GM12878 (cell line): ENCODE measurements around the gene GSTM4. TPM values are rescaled to one million over a fixed set of nuclear protein-coding genes. Genes with fewer than 3 reads are reported as not detected.

Source experiments
- ATAC-seq: fragments of 200-7000 bp; cut with Tn5 transposase; 3 replicates; pipeline ENCODE4 v1.9.1; 2020; ENCODE audit warnings: mild to moderate bottlenecking, moderate library complexity
- BruUV-seq: library from RNA; stranded (reverse); fragments of 400-500 nt; replicated peaks from 2 replicates; lab custom pipeline; 2021; lab: Mats Ljungman, UMichigan
- CTCF ChIA-PET: fragments of 300-600 bp; sonication (Branson Sonifier 250); formaldehyde crosslinking; extraction: SDS; loops from one replicate; lab custom pipeline; 2021; ENCODE audit warnings: inconsistent platforms; lab: Yijun Ruan, JAX
- POLR2A ChIA-PET: fragments of 350-600 bp; formaldehyde crosslinking; extraction: SDS; loops from one replicate; lab custom pipeline; 2021; ENCODE audit warnings: inconsistent platforms; lab: Charles Lee
- RAD21 ChIA-PET: fragments of 300-600 bp; sonication (Branson Sonifier 250); formaldehyde crosslinking; loops from one replicate; lab custom pipeline; 2023; ENCODE audit warnings: antibody characterized with exemption; ENCODE audit not compliant: unreplicated experiment; lab: Charles Lee
- SMC1A ChIA-PET: fragments of 300-600 bp; sonication (Branson Sonifier 250); formaldehyde crosslinking; loops from one replicate; lab custom pipeline; 2023; ENCODE audit not compliant: unreplicated experiment, uncharacterized antibody; lab: Charles Lee
- DNase-seq: peaks from one replicate; pipeline ENCODE4 v3.0.0-alpha.2; 2011; ENCODE audit warnings: low read depth, low spot score
- FAIRE-seq: peaks from 3 replicates; lab custom pipeline; 2011; peaks lifted over from hg19 to GRCh38; lab: Jason Lieb, UNC
- H2AFZ ChIP-seq: 2 replicates; pipeline ENCODE4 v1.6.0; 2011; ENCODE audit warnings: low read depth, low read length, control low read depth; ENCODE audit not compliant: control insufficient read depth
- H3K27ac ChIP-seq: 2 replicates; pipeline ENCODE4 v1.5.1; 2011; ENCODE audit warnings: control low read depth; ENCODE audit not compliant: control insufficient read depth, insufficient read depth
- H3K27me3 ChIP-seq, 2 experiments: replicated peaks in 1 of 2; 2 replicates each; pipeline versions ENCODE4 v1.6.0 to v1.6.1; 2011; ENCODE audit warnings: low read length in 1 of 2; ENCODE audit not compliant: control insufficient read depth in 2 of 2, insufficient read depth in 2 of 2
- H3K36me3 ChIP-seq, 2 experiments: 2 replicates each; pipeline ENCODE4 v1.5.1; 2011; ENCODE audit warnings: low read length in 1 of 2; ENCODE audit not compliant: control insufficient read depth in 2 of 2, insufficient read depth in 2 of 2
- H3K4me1 ChIP-seq: 2 replicates; pipeline ENCODE4 v1.6.1; 2011; ENCODE audit warnings: mild to moderate bottlenecking, low read length, moderate library complexity, mixed read lengths; ENCODE audit not compliant: control insufficient read depth, insufficient read depth
- H3K4me2 ChIP-seq: 2 replicates; pipeline ENCODE4 v1.6.0; 2011; ENCODE audit warnings: control low read depth; ENCODE audit not compliant: control insufficient read depth, insufficient read depth
- H3K4me3 ChIP-seq: fragments of 200-600 bp; sonication (generic); 2 replicates; pipeline ENCODE4 v1.5.1; 2016
- H3K79me2 ChIP-seq: 2 replicates; pipeline ENCODE4 v1.6.0; 2011; ENCODE audit warnings: low read length; ENCODE audit not compliant: control insufficient read depth, insufficient read depth
- H3K9ac ChIP-seq: 2 replicates; pipeline ENCODE4 v1.8.0; 2011; ENCODE audit warnings: low read length, control low read depth, mixed read lengths; ENCODE audit not compliant: control insufficient read depth, insufficient read depth
- H3K9me3 ChIP-seq: replicated peaks from 3 replicates; pipeline ENCODE4 v1.5.1; 2011; ENCODE audit warnings: mild to moderate bottlenecking, low read length; ENCODE audit not compliant: control insufficient read depth, insufficient read depth
- H4K20me1 ChIP-seq: 2 replicates; pipeline ENCODE4 v1.6.0; 2011; ENCODE audit not compliant: control insufficient read depth, insufficient read depth
- CHD1 ChIP-seq: IDR thresholded peaks from 2 replicates; pipeline ENCODE4 v1.6.1; 2012; ENCODE audit warnings: low read depth, low read length, improper control_type of control experiment
- E4F1 ChIP-seq: fragments of 450-650 bp; IDR thresholded peaks from 2 replicates; pipeline ENCODE4 v1.6.1; 2018; ENCODE audit warnings: borderline replicate concordance, mild to moderate bottlenecking; ENCODE audit not compliant: partially characterized antibody
- JUNB ChIP-seq: IDR thresholded peaks from 2 replicates; pipeline ENCODE4 v1.6.1; 2016; ENCODE audit warnings: antibody characterized with exemption, mild to moderate bottlenecking
- MEF2A ChIP-seq: IDR thresholded peaks from 2 replicates; pipeline ENCODE4 v1.6.1; 2011; ENCODE audit warnings: low read depth, mild to moderate bottlenecking, low read length, moderate library complexity; ENCODE audit not compliant: insufficient read depth
- SMC3 ChIP-seq: IDR thresholded peaks from 2 replicates; pipeline ENCODE4 v1.6.1; 2011; ENCODE audit warnings: low read length, improper control_type of control experiment, borderline replicate concordance
- ZBTB33 ChIP-seq: fragments of 450-650 bp; IDR thresholded peaks from 2 replicates; pipeline ENCODE4 v1.6.1; 2017; ENCODE audit warnings: mild to moderate bottlenecking
- ZNF24 ChIP-seq: fragments of 450-650 bp; IDR thresholded peaks from 2 replicates; pipeline ENCODE4 v1.6.1; 2017; ENCODE audit warnings: antibody characterized with exemption, mild to moderate bottlenecking
- ZNF384 ChIP-seq: IDR thresholded peaks from 2 replicates; pipeline ENCODE4 v1.6.1; 2012; ENCODE audit warnings: low read depth, mild to moderate bottlenecking, low read length, improper control_type of control experiment, borderline replicate concordance
- ZNF592 ChIP-seq: fragments of 450-650 bp; IDR thresholded peaks from 2 replicates; pipeline ENCODE4 v1.6.1; 2017; ENCODE audit warnings: mild to moderate bottlenecking, moderate library complexity
- ZZZ3 ChIP-seq: IDR thresholded peaks from 2 replicates; pipeline ENCODE4 v1.6.1; 2011; ENCODE audit warnings: low read depth; ENCODE audit not compliant: control insufficient read depth, insufficient read length
- WGBS: methylation state at CpG from one replicate; pipeline ENCODE4 v1.1.6; 2016; ENCODE audit warnings: low lambda C conversion rate; ENCODE audit not compliant: insufficient replicate concordance, insufficient coverage; ENCODE audit errors: missing lambda C conversion rate; 5-methylcytosine and 5-hydroxymethylcytosine counted together
- in situ Hi-C: fragments of 300-500 bp; cut with MboI; formaldehyde crosslinking; loops from 9 replicates; pipeline ENCODE4 v1.14.3; 2018; ENCODE audit warnings: mixed read lengths
- intact Hi-C: fragments of 100-400 bp; cut with micrococcal nuclease; formaldehyde crosslinking; loops from one replicate; pipeline ENCODE4 v1.14.2; 2022; ENCODE audit not compliant: unreplicated experiment
- polyA plus RNA-seq, 11 experiments: library from polyadenylated mRNA; depleted of rRNA in 4 of 11; unstranded in 6 of 11; stranded (reverse) in 5 of 11; fragments of >200 nt; fragmentation: Nextera tagmentation in 4 of 11; fragmentation: Illumina TruSeq in 1 of 11; extraction: Ambion mirVana in 4 of 11; extraction: Trizol in 1 of 11; gene quantifications; 1 replicate in 1 of 11; 2 replicates in 10 of 11; pipeline versions ENCODE4 v1.2.1 to v1.2.3, GENCODE V29; 2011 to 2016; ENCODE audit warnings: inconsistent platforms in 2 of 11, missing spikeins in 2 of 11, low read depth in 1 of 11
- total RNA-seq, 4 experiments: library from RNA; depleted of rRNA in 3 of 4; stranded (reverse); fragments of >200 nt in 3 of 4; fragmentation: Illumina TruSeq in 1 of 4; extraction: Trizol in 1 of 4; gene quantifications; 2 replicates each; pipeline versions ENCODE4 v1.2.1 to v1.2.3, GENCODE V29; 2013 to 2021
- TF ChIP-seq, protein P1 (sequence below): fragments of 150-350 bp; IDR thresholded peaks from 2 replicates; pipeline ENCODE4 v1.6.1; 2014; ENCODE audit warnings: mild to moderate bottlenecking, low read depth, low read length

GSTM4 gene
- total and polyA plus RNA-seq, 10 of the 15 experiments (the other 5 are each of a cell fraction or from before 2014, with no cell fraction given), result 14.3 to 37.2 (median 23.0) TPM

- RAD21 ChIA-PET, result interaction anchor here (1.2 to 2.1 kb wide), 2 partner anchors 13 to 76 kb away, joined by 3 to 10 read pairs; no protein-coding TSS in a partner anchor
- no peaks in the 10 kb centered on the region for H3K9me3 ChIP-seq
- peak overlapping the region; percentile 85; the same call in 1 of the 2 replicates for H3K4me3 ChIP-seq
- DNase-seq, result no peak
- H3K27me3 ChIP-seq, result no peaks in the 10 kb centered on the region
- intact Hi-C loops (loop anchor here (5.0 kb wide), 1 partner anchor 130 kb away; the partner anchor contains the start of gene CYB561D1), in situ Hi-C loops (loop anchor here (5.0 kb wide), 2 partner anchors 75 to 135 kb away; partner anchors contain the start of gene GNAI3)
- H3K79me2 ChIP-seq, result peaks cover 51% of the 10 kb centered on the region
- CTCF ChIA-PET, result interaction anchor here (1.2 to 3.3 kb wide), 3 partner anchors 8 to 76 kb away, joined by 4 to 22 read pairs (median 6); no protein-coding TSS in a partner anchor
- H3K36me3 ChIP-seq, result no peaks in the 10 kb centered on the region; a peak in 2 of 4 replicates
- peak overlapping the region; percentile 26 for H3K4me2 ChIP-seq
- peaks cover 38% of the 10 kb centered on the region for H3K4me1 ChIP-seq
- ATAC-seq, result no peak
- no peak overlapping the region for H2AFZ ChIP-seq
- FAIRE-seq, result no peak
- POLR2A ChIA-PET, result no interaction called here
- H3K9ac ChIP-seq, result peak overlapping the region; percentile 1; the same call in 1 of the 2 replicates
- BruUV-seq, result no TSS peak
- 84% methylated on average over 11 of the region's 11 CpGs for WGBS
- H3K27ac ChIP-seq, result no peak overlapping the region
- no peaks in the 10 kb centered on the region for H4K20me1 ChIP-seq
- SMC1A ChIA-PET, result interaction anchor here (0.6 kb wide), 1 partner anchor 70 kb away, joined by 3 read pairs; no protein-coding TSS in a partner anchor
- TF ChIP-seq JUNB (no peak), ZBTB33 (no peak), ZZZ3 (no peak), ZNF384 (no peak), ZNF592 (no peak), SMC3 (no peak), MEF2A (no peak), CHD1 (no peak), E4F1 (no peak), ZNF24 (no peak)
- TF ChIP-seq, protein P1, sequence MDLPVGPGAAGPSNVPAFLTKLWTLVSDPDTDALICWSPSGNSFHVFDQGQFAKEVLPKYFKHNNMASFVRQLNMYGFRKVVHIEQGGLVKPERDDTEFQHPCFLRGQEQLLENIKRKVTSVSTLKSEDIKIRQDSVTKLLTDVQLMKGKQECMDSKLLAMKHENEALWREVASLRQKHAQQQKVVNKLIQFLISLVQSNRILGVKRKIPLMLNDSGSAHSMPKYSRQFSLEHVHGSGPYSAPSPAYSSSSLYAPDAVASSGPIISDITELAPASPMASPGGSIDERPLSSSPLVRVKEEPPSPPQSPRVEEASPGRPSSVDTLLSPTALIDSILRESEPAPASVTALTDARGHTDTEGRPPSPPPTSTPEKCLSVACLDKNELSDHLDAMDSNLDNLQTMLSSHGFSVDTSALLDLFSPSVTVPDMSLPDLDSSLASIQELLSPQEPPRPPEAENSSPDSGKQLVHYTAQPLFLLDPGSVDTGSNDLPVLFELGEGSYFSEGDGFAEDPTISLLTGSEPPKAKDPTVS, result no peak
These were observed 33.6 kb upstream of the GSTM4 start for GRCh38 chr1:109622137-109622892.
